SU-DHL-6 (cell line): Measurements from ENCODE around the gene SLC9A2.

Experiments
- H2AFZ ChIP-seq: fragments of 200-600 bp; sonication (generic); 2 replicates; pipeline ENCODE4 v1.6.1; 2014; ENCODE audit warnings: low read depth, mild to moderate bottlenecking, moderate library complexity, mixed read lengths, antibody characterized with exemption, low read length; ENCODE audit not compliant: severe bottlenecking
- H3F3A ChIP-seq: fragments of 200-600 bp; shearing (Covaris generic); 2 replicates; pipeline ENCODE4 v1.6.0; 2016; ENCODE audit warnings: antibody characterized with exemption, mild to moderate bottlenecking; ENCODE audit not compliant: insufficient read depth
- H3K27ac ChIP-seq: fragments of 200-600 bp; sonication (generic); 2 replicates; pipeline ENCODE4 v1.5.1; 2016; ENCODE audit warnings: low read depth, mild to moderate bottlenecking, low read length, moderate library complexity, mixed read lengths
- H3K27me3 ChIP-seq: fragments of 200-600 bp; sonication (generic), shearing (Covaris generic); 2 replicates; pipeline ENCODE4 v1.6.0; 2014; ENCODE audit warnings: mild to moderate bottlenecking, low read length
- H3K36me3 ChIP-seq: fragments of 200-600 bp; sonication (generic); 2 replicates; pipeline ENCODE4 v1.6.1; 2014; ENCODE audit warnings: mild to moderate bottlenecking, low read length, mixed read lengths
- H3K4me2 ChIP-seq: fragments of 300-600, 200-600 bp; shearing (Covaris generic), sonication (generic); 2 replicates; pipeline ENCODE4 v1.6.0; 2014; ENCODE audit warnings: low read length, low read depth, mild to moderate bottlenecking; ENCODE audit not compliant: poor library complexity, severe bottlenecking
- H3K4me3 ChIP-seq: fragments of 200-600 bp; sonication (generic); 2 replicates; pipeline ENCODE4 v1.5.1; 2014; ENCODE audit warnings: antibody characterized with exemption, low read length, mild to moderate bottlenecking, mixed read lengths; ENCODE audit not compliant: insufficient read depth, poor library complexity, severe bottlenecking
- H3K79me2 ChIP-seq: fragments of 200-600 bp; sonication (generic); 2 replicates; pipeline ENCODE4 v1.6.1; 2014; ENCODE audit warnings: mild to moderate bottlenecking, low read length, moderate library complexity; ENCODE audit not compliant: insufficient read depth
- H3K9ac ChIP-seq: fragments of 200-600 bp; sonication (generic); 2 replicates; pipeline ENCODE4 v1.7.0; 2014; ENCODE audit warnings: mild to moderate bottlenecking, low read length
- H3K9me2 ChIP-seq: fragments of 200-600 bp; sonication (generic); replicated peaks from 2 replicates; pipeline ENCODE4 v1.6.1; 2014; ENCODE audit warnings: low read length; ENCODE audit not compliant: insufficient read depth
- H3K9me3 ChIP-seq: fragments of 200-600 bp; sonication (generic); 2 replicates; pipeline ENCODE4 v1.6.1; 2014; ENCODE audit warnings: low read length, mixed read lengths; ENCODE audit not compliant: insufficient read depth
- H4K20me1 ChIP-seq: fragments of 200-600 bp; sonication (generic); 2 replicates; pipeline ENCODE4 v1.6.1; 2014; ENCODE audit warnings: low read depth, mild to moderate bottlenecking, antibody characterized with exemption, low read length, moderate library complexity, mixed read lengths
- CTCF ChIP-seq: fragments of 200-600 bp; sonication (generic); IDR thresholded peaks from one replicate; pipeline ENCODE4 v1.5.1; 2017; ENCODE audit warnings: antibody characterized with exemption, mild to moderate bottlenecking, low read length, moderate library complexity; ENCODE audit not compliant: insufficient read depth, poor library complexity, severe bottlenecking
- EZH2phosphoT487 ChIP-seq: fragments of 200-600 bp; sonication (generic), shearing (Covaris generic); conservative IDR thresholded peaks from 2 replicates; pipeline ENCODE4 v1.6.1; 2018; ENCODE audit warnings: mild to moderate bottlenecking, antibody characterized with exemption, low read length, moderate library complexity, mixed read lengths

The SLC9A2 gene

GRCh38 chr2:102588213-102588939 is 31.0 kb upstream of the SLC9A2 start:
- H4K20me1 ChIP-seq: no peaks in the 10 kb centered on the region
- H3K4me3 ChIP-seq: no peak overlapping the region

GRCh38 chr2:102589444-102589843 is 29.9 kb upstream of the SLC9A2 start:
- Histone ChIP-seq H3K36me3 (no peaks in the 10 kb centered on the region), H4K20me1 (no peaks in the 10 kb centered on the region), H3K4me2 (no peak overlapping the region), H3F3A (no peaks in the 10 kb centered on the region), H3K4me3 (no peak overlapping the region), H2AFZ (no peak overlapping the region), H3K9ac (no peak overlapping the region), H3K9me2 (no peaks in the 10 kb centered on the region), H3K27ac (no peak overlapping the region), H3K9me3 (no peaks in the 10 kb centered on the region), H3K27me3 (no peaks in the 10 kb centered on the region), H3K79me2 (no peaks in the 10 kb centered on the region)
- TF ChIP-seq CTCF (no peak), EZH2phosphoT487 (no peak)

More at GRCh38 chr2:102588213-102588939, 31.0 kb upstream of the SLC9A2 start:
- Histone ChIP-seq H3K9me2 (no peaks in the 10 kb centered on the region), H3K4me2 (no peak overlapping the region), H3K79me2 (no peaks in the 10 kb centered on the region), H2AFZ (no peak overlapping the region), H3K9me3 (no peaks in the 10 kb centered on the region), H3K27ac (no peak overlapping the region), H3K27me3 (no peaks in the 10 kb centered on the region), H3K9ac (no peak overlapping the region), H3F3A (no peaks in the 10 kb centered on the region), H3K36me3 (no peaks in the 10 kb centered on the region)
- TF ChIP-seq EZH2phosphoT487 (no peak), CTCF (no peak)

GRCh38 chr2:102591491-102592045 is 27.8 kb upstream of the SLC9A2 start:
- Histone ChIP-seq H3K9ac (no peak overlapping the region), H4K20me1 (no peaks in the 10 kb centered on the region), H3F3A (no peaks in the 10 kb centered on the region), H3K9me2 (no peaks in the 10 kb centered on the region), H3K27me3 (no peaks in the 10 kb centered on the region), H3K27ac (no peak overlapping the region), H3K36me3 (no peaks in the 10 kb centered on the region), H3K4me3 (no peak overlapping the region), H2AFZ (no peak overlapping the region), H3K4me2 (no peak overlapping the region), H3K9me3 (no peaks in the 10 kb centered on the region), H3K79me2 (no peaks in the 10 kb centered on the region)
- no peak for TF ChIP-seq EZH2phosphoT487

GRCh38 chr2:102592601-102593000 is 26.8 kb upstream of the SLC9A2 start:
- Histone ChIP-seq H3K27ac (no peak overlapping the region), H3F3A (no peaks in the 10 kb centered on the region), H3K36me3 (no peaks in the 10 kb centered on the region), H4K20me1 (no peaks in the 10 kb centered on the region), H3K27me3 (no peaks in the 10 kb centered on the region), H3K79me2 (no peaks in the 10 kb centered on the region), H3K4me2 (no peak overlapping the region), H2AFZ (no peak overlapping the region), H3K9me2 (no peaks in the 10 kb centered on the region), H3K4me3 (no peak overlapping the region), H3K9me3 (no peaks in the 10 kb centered on the region), H3K9ac (no peak overlapping the region)
- TF ChIP-seq CTCF (no peak), EZH2phosphoT487 (no peak)
